Stimulated activated CD8-positive, alpha-beta memory T cell treated with anti-CD3 and anti-CD28 coated beads, Interleukin-15, amount 100 ng/mL, for 24 hours (primary cell): ENCODE results near the gene NCOA7.
"Not testable (repeated sequence)": the region's sequence is repeated elsewhere in the genome, so short reads cannot be mapped to it uniquely, and the experiment has no call there.

Source experiments
- DNase-seq: peaks from one replicate; pipeline ENCODE4 v3.0.0-alpha.2; 2020; ENCODE audit warnings: low read depth

The NCOA7 gene

DNA sequence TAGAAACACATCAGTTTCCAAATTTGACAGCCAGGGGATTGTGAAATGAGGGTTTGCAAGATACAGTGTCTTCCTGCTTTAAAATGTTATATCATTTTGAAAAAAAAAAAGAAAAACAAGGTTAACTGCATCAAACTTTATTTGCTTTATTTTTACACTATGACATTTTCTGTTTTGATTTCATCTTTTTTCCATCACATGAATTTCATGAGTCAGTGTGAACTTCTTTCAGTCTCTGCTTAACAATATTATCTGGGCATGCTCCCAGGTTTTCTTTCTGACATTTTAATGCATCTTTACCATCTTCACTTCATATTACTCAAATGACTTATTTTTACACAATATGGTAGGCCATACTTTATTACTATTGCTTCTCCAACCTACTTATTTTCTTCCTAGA is 1.9 kb downstream of the NCOA7 start:
- no peak for DNase-seq

DNA sequence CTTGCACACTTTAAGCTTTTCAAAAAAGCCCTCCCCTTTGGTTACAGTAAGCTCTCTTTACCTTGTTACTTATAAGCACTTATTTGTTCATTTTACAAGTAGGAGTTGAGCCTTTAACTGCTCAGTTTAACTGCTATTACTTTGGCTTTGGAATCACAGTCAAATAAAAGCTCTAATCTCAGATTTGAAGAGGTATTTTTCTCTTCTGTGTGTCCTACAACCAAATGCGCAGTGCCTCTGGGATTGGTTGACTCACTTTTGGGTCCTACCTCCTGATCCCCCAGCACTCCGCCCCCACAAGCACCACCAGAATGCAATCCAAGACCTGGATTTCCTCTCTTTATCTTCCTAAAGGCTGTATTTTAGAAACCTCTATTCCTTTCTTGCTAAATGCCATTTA is 2.5 kb downstream of the NCOA7 start:
- DNase-seq, result no peak

DNA sequence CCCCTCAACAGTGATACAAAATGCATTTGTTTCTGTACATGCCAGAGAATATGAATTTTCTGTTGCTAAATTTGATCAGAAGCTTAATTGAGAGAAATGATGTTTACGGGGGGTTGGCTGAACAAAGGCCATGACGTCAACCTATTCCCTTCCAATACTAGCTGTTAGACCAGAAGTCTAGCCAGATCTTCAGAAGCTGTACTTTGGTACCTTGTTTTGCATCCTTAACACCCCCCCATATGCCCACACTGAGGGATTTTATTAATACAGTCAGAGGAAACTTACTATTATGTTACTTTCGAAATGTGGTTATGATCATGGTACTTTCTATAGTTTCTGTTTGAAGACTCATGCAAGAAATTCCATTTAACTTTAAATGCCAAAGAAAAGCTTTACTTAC is 3.1 kb downstream of the NCOA7 start:
- DNase-seq, result no peak

DNA sequence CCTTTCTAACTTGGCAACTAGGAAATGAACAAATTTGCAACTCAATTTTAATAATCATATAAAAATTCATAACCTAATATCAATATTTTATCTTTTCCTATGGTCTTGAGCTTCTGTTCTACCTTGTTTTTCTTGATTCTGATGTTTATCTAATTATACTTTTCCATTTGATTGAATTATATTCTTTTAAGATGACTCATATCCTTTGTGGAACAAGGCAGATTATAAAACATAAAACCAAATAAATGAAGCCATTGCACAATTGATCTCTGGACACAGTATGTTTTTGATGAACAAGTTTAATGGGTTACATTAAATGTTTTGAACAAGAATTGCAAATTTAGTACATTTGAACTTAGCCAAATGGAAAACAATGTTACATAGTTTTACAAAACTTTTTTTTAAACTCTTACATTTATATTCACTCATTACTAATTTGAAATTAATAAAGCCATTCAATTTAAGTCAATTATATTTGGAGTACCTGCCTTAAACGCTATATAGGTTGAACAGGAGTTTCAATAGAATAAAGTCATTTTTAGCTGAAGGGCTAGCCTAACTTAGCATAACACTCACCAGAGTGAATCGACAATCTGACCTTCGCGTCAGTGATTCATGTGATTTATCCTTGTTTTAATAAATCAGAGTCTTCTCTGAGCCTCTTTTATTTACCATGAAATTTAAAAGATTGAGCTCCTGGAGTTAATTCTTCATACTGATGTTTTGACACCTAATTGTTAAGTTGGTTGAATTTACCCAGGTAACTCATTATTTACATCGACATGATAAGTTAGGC is 3.8 kb downstream of the NCOA7 start:
- no peak for DNase-seq

DNA sequence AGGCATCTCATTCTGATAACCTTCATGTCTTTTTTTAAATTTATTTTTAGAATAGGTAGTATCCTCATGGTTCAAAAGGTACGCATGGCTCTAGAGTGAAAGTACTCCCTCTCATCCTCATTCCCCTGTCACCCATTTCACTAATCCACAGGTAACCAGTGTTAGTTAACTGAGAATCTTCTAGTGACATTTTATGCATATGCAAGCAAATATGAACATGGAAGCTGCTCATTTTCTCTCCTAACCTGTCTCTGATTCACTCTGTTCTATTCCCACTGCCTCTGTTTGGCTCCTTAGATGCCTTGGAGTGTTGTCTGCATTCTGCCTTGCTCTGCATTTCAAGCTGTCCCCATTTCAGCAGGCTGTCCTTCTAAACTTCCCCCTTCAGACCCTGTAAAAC is 4.5 kb downstream of the NCOA7 start:
- DNase-seq, result no peak

DNA sequence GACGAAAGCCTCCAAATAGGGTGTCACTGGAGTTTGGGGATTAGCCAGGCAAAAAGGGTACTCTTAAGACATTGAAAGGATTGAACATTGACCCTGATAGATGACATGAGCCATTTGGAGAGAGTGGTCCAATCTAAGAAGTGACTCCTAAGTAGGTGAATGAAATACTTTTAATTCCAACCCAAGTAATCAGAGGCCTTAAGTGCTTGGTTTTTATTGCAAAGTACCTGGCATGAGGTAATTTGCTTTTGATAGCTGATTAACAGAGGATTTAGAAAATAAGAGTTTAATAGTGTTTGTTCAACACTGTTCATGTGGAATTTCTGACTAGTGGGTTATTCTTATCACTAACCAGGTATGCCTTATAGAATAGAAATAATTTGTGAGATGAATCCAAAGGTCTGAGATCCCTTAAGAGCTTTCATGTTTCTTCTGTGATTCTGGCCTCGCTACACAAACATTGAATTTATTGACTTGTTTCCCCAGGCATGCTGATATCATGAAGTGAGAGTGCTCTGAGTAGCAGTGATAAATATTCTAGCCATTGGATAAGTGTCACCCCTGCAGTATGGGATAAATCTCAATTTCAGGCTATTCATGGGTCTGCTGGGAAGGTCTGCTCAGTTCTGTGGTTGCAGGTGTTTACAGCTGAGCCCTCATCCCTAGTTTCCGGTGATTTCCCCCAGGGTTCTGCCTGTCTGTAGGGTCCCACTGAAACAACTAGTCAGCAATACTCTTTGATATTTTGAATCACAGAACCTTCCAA is 6.5 kb downstream of the NCOA7 start:
- no peak for DNase-seq

DNA sequence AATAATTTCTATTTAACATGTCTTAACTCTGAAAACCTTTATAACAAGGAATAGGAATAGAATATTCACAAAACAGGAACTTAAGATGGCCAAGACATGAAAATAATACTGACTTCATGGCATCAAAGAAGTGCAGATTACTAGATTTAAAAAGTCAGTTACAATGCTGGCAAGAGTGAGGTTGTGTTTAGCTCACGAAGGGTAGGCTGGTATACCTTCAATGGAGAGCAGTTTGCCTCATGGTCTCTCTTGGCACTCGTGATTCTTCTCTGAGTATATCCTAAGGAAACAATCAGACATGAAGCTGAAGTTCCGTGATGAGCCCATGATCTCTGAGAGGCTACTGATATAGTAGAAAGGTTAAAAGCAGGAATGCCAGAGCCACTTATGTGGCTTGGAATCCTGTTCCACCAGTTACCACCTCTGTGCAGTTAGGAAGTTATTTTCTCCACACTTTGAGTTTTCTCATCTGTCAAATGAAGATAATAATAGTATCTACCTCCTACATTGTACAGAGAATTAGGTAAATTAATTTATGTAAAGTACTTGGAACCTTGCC is 7.2 kb downstream of the NCOA7 start:
- no peak for DNase-seq

DNA sequence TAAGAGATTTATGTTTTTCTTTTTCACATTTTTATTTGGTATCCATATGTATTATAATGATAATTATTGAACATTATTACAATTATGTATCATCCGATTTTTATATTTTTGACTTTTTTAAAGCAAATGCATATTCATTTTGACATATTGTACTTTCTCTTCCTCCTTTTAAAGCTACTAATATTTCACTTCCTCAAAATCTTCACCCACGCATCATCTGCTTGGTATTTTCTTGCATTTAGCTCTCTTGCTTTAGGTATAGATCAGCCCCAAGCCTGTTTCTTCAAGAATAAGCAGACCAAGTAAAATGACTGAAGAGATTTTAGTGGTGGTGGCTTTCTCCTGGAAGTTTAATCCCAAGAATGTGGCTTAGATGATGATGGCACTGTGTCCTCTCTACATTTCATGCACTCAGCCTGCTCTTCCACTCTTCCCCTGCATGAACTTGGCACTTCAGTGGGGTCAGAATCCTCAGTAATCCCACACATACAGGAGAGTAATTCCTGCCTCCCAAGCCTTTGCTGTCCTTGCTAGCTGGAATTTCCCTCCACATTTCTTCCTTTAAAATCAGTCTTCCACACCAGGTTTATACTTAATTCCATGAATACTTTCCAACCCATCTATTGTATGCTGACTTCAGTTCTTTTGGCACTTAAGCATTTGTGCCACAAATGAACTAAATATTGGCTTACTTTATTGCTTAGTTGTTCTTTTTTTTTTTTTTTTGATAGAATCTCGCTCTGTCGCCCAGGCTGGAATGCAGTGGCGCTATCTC is 8.2 kb downstream of the NCOA7 start:
- no peak for DNase-seq

DNA sequence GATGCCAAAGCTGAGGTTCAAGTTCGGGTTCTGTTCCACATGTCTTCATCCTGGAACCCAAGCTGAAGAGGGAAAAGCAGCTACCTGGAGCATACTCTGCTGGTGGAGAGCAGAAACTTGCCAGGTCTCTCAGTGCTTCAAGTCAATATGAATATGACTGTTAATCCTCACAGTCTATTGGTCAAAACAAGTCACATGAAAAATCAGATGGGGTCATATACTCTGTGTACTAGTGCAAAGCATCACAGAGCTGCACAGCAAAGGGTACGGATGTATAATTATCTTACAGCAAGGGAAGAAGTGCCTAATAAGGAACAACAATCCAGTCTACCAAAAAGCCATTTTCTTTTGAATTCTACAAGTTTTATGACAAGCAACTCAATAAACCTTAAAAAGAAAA is 11.6 kb downstream of the NCOA7 start:
- DNase-seq, result no peak

DNA sequence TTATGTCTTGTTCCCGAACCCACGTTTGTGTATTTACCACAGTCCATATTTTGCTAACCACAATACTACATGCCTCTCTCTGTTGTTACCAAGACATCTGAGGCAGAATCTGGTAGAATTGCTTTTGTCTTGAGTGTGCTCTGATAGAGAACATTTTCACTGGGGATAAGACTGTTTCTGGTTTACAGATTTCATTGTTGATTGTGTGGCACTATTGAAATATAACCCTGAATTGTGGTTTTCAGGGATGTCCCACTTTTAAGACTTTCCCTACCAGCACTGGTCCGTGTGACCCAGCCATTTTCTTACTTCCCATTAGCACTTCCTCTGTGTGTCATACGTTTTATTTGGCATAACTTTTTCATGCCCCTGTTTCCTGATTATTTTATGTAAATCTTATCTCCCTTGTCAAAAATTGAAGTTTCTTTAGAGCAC is 12.2 kb downstream of the NCOA7 start:
- no peak for DNase-seq

DNA sequence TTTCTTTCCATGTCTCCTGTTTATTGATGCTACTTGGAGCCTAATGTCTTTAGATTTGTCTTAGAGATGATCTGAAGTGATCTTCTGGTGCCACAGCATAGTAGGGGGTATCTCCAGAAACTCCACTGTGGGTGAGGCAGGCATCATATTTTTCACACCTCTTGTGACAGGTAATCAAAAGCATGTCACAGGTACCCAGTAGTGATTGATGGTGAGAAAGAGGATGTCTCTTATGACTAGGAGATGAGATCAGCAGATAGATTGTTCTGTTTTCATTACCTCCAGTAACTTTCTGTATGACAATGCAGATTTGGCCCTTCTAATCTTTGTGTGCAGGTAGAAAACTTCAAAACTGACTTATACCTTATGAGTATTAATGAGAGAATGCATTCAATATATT is 13.5 kb downstream of the NCOA7 start:
- no peak for DNase-seq

DNA sequence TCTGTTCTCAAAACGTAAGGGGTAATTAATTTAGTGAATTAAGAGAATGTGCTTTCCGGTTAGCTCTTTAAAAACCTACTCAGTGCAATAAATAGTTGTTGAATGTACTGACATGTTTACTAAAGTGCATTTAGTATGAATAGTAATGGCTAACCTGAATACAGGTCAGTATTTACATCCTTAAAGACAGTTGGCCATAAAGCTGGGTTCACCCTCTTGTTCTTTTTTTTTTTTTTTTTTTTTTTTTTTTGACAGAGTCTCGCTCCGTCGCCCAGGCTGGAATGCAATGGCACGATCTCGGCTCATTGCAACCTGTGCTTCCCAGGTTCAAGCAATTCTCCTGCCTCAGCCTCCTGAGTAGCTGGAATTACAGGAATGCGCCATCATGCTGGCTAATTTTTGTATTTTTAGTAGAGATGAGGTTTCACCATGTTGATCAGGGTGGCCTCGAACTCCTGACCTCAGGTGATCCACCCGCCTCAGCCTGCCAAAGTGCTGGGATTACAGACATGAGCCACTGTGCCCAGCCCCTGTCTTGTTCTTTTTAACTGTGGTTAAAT is 14.2 kb downstream of the NCOA7 start:
- not testable (repeated sequence) for DNase-seq

DNA sequence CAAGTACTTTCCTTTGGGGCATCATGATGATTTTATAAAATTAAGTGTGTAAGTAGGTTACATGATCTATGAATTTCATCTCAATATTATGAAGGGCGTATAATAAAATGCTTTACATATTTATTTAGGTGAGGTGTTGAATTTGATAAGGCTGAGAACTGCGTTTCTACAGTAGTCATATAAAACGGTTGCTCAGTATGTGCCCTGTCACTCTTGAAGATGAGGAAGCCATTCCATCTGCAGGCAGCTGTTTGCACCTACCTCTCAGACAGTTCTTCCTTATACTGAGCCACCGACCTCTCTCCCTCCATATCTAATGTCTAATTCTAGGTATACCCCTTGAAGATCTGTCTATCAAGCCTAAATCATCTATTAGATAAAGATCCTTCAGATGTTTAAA is 16.1 kb downstream of the NCOA7 start:
- no peak for DNase-seq

DNA sequence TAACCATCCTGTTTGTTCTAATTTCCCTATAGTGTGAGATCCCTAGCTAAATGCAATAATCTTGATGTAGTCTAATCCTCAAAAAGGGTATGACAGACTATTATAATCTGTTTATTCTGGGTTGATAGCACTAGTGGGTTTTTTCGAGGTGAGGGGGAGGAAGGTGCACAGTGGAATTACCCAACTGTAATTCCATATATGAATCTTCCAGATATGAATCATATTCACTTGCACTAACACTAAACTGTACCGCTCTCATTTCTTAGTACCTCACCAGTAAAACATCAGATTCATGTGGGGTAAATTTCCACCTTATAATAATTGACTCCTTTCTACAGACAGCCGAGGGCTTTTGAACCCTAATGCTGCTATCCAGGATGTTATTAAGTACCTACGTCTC is 16.5 kb downstream of the NCOA7 start:
- DNase-seq, result no peak

DNA sequence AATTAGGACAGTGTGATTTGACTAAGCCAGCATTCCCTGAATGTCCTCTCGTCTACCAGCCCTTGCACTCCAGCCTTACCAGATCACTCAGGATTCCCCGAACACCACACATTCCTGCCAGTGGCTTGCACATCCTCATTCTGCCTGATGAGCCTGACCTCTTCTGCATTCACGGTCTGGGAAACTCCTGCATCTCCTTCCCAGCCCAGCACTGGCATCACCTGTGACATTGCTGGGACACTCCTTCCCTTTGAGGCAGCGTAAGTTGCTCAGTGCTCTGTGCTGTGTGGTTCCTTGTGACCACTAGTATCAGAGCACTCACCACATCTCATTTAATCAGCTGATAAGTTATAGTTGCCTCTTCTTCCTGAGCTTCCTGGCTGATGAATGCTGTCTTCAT is 17.3 kb downstream of the NCOA7 start:
- no peak for DNase-seq

DNA sequence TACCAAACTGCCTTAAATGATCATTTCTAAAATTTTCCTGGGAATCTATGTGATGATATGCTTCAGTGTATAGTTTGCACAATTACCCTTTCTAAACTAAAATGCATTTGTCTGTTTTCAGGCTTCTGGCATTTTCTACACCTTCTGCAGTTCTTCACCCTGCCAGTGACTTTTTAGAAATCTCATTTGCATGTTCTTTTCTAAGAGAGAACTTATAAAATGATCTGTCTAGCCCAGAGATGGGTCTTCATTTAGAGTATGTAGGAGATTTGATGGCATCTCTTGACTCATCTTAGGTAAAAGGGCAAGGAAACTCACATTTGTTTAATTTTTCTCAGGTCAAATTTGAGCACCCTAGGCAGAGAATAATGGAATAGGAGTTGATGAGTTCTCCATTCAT is 17.8 kb downstream of the NCOA7 start:
- no peak for DNase-seq

DNA sequence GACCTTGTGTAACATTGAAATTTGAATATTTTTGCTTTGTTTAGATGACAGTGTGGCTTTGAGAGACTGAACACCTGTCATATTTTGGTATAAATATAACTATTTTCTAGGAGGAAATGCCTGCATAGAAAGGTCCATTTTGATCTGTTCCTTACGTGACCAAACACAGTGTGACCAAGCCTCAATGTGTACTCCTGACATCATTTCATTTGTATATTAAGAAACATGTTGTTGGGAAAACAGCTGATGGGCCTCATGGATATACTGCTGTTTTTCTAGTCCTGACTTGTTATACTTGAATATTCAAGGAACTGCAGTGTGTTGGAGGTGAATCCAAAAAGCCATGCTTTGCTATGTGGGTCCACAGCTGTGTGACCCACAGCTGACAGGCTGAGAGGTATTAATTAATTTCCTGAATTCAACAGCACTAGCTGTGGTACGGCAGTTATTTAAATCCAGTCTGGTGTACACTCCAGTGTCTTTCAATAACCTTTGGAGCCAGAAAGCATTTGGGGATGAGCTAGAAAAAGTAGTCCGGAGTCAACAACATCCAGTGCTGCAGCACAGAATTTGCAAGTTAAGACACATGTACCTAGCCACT is 18.9 kb downstream of the NCOA7 start:
- no peak for DNase-seq

DNA sequence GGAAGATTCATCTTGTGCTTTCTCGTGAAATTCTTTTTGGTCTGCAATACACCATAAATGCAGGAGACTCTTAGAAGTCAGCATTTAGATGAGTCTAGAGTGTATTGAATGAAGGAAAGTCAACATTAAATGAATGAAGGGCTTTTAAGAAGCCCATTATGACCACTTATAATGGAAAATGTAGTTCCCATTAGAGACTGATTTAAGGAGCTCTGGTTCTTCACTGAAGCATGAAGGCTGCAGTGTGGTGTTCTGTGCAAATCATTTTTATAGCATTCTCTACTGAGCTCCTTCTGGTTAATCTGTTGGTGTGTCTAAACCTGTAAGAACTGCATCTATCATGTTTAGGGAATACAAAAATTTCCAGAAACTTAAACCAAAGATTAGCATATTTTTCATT is 19.7 kb downstream of the NCOA7 start:
- DNase-seq, result no peak

DNA sequence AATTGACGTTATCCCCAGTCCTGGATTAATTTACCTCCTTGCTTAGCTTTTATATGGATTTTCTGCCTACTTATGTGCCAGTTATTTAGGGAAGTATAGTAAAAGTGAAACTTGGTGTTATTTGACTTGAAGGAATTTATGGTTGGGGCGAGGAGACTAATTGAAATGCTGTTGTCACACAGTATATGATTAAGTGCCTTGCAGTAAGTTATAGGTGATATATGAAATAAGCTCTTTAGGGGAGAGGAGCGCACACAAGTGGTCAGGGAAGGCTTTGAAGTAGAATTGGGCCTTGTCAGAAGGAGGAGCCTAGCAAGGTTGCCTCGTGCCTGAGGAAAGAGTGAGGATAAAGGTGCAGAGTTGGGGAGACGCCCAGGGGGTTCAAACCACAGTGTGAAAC is 20.5 kb downstream of the NCOA7 start:
- no peak for DNase-seq

DNA sequence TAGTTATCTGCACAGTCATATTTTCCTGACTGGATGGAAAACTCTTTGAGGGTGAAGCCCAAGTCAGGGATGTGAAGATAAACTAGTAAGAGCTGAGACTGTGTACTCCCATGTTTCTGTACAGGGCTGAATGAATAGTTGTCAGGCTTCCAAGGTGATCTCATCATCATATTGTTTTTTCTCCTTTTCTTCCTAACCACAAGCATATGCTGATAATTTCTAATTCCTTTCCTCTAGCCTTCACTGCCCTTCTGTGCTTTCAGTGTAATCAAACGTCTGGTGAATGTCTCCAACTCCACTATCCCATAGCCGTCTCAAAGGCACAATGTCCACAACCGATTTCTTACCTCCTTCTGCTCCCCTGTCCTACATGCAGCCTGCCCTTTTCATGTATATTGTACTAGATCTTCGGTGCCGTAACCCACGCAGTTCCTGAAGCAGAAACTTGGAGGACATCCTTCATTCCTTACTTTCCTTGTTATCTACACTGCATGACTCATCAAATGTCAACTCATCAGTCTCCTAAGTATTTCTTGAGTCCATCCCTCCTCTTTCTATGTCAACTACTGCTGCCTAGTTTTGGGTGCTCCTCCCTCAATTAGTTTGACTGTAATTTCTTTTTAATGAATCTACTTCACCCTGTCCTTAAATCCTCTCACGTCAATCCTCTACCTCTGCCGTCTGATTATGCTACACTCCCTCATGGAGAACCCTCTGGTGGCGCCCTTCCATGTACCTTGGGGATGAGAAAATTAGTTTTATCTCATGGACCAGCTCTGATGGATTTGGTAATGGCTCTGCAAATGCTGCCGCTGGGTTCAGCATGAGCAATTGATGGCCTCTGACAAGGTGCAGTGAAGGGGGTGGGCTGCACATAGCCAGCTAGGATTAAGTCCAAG is 21.9 kb downstream of the NCOA7 start:
- no peak for DNase-seq

DNA sequence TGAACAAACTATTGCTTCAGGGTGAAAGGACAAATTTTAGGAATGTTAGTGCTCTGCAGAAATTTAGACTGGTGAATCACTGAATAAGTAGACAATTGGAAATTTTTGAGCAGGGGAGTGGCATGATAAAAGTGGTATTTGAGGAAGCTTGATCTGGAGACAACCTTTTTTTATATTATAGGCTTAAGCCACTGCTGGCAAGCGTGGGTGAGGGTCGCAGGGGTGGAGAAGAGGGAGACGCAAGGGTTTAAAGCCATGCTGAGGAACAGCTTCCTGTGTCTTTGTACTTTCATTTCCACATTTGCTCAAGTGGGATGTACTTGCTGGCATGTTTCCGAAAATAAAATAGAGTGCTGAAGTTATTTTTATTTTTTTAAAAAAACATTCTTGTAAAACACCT is 23.7 kb downstream of the NCOA7 start:
- no peak for DNase-seq
